Measurements from ENCODE around the gene PRELID1.

- no peak for TF ChIP-seq POLR2AphosphoS5 (IDR thresholded peaks at IDR 0.05)
- TF ChIP-seq CTCF (IDR thresholded peaks at IDR 0.05): no peak
Observed at GRCh38 chr5:177344891-177345290, 41.3 kb downstream of the PRELID1 start.

All from transverse colon (tissue), 4 donors.